Uterus (tissue), 2 donors: ENCODE results near the gene LUC7L2.

Experiments used
- POLR2A ChIP-seq, 2 donors: fragments of 450-650 bp; IDR thresholded peaks; one replicate each; pipeline ENCODE4 v1.6.1; 2016; ENCODE audit warnings: antibody characterized with exemption in 2 of 2, mild to moderate bottlenecking in 1 of 2, moderate library complexity in 1 of 2
- TF ChIP-seq, protein P1 (sequence below), 4 experiments: fragments of 200-600 bp in 2 of 4; fragments of 450-650 bp in 2 of 4; sonication (generic) in 2 of 4; IDR thresholded peaks; one replicate each; pipeline ENCODE4 v1.5.1; 2016 to 2019; ENCODE audit warnings: antibody characterized with exemption in 4 of 4, mild to moderate bottlenecking in 2 of 4, moderate library complexity in 1 of 4

DNA sequence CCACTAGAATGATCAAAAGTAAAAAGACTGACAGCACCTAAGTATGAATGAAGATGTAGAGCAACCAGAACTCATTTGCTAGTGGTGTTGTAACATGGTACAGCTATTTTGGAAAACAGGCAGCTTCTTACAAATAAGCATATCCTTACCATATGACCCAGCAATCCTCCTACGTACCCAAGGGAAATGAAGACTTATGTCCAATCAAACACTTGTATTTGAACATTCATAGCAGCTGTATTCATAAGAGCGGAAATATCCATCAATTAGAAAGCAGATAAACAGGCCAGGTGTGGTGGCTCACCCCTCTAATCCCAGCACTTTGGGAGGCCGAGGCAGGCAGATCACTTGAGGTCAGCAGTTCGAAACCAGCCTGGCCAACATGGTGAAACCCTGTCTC lies 70.7 kb downstream of the LUC7L2 start:
- TF ChIP-seq, protein P1, sequence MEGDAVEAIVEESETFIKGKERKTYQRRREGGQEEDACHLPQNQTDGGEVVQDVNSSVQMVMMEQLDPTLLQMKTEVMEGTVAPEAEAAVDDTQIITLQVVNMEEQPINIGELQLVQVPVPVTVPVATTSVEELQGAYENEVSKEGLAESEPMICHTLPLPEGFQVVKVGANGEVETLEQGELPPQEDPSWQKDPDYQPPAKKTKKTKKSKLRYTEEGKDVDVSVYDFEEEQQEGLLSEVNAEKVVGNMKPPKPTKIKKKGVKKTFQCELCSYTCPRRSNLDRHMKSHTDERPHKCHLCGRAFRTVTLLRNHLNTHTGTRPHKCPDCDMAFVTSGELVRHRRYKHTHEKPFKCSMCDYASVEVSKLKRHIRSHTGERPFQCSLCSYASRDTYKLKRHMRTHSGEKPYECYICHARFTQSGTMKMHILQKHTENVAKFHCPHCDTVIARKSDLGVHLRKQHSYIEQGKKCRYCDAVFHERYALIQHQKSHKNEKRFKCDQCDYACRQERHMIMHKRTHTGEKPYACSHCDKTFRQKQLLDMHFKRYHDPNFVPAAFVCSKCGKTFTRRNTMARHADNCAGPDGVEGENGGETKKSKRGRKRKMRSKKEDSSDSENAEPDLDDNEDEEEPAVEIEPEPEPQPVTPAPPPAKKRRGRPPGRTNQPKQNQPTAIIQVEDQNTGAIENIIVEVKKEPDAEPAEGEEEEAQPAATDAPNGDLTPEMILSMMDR (IDR thresholded peaks at IDR 0.05) = no peak
- TF ChIP-seq POLR2A (IDR thresholded peaks at IDR 0.05) = no peak
